ENCODE results near the gene FTL.
A peak's percentile ranks its signal among the peaks of the same experiment; 100 is the strongest.

The FTL gene

DNA sequence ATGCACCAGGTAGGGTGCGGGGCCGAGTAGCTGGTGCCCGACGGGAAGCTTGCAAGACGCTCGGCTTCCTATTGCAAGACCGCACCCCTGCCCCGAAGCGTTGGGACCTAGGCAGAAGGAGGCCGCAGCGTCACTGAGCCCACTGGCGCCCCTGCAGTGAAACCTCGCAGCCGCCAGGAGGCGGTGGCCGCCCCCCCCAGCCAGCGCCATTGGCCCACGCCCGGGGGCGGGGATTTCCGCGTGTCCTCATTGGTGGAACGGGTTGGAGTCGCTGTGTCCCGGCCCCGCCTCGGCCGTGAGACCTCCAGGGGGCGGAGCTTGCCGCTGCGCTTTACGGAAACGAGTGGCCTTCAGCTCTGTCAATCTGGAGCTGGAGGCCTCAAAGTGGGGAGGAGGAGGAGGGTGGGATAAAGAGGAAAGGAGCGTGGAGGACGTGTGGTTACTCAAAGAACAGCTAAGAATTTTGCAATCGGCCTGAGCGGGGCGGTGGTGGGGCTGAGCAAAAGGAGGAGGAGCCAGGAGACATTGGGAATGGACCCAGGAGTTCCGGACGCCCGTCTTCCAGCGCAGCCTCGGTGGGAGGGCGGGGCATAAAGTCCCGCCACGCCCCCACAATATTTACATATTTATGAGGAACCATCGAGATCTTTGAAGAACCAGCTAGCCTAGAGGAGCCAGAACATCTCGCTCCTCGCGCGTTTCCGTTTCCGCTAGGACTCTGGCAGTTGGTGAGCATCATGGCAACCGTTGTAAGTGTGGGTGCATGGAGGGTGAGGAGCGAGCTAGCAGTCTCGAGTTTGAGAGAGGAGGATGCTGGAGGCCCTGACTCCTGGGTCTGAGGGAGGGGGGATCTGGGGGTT lies 28.3 kb downstream of the FTL start, which contains the start of the genes GYS1 and RUVBL2:
Gene GYS1, minus strand, starts transcription at position 135 of the 860 bp plus-strand sequence. CDS start 197 bp downstream, outside the sequence.
Gene RUVBL2, plus strand, starts transcription at position 713 of the 860 bp plus-strand sequence. Its CDS starts 25 bp downstream, at position 738.
- peak; percentile 99 for DNase-seq

DNA sequence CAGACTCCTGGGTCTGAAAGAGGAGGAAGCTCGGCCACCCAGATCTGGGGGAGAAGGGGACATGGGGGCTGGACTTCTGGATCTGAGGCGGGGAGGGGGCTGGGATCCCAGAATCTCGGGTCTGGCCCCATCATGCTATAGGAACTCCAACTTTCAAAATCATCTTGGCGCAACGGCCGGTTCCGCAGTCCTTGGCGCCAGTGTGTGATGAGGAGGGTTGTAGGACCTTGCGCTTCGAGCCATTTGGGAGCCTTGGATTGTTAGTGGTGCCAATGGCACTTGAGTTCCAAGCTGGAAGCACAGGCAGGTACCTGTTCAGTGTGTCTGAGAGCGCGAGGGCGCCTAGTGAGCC lies 28.9 kb downstream of the FTL start:
- no peak for DNase-seq

DNA sequence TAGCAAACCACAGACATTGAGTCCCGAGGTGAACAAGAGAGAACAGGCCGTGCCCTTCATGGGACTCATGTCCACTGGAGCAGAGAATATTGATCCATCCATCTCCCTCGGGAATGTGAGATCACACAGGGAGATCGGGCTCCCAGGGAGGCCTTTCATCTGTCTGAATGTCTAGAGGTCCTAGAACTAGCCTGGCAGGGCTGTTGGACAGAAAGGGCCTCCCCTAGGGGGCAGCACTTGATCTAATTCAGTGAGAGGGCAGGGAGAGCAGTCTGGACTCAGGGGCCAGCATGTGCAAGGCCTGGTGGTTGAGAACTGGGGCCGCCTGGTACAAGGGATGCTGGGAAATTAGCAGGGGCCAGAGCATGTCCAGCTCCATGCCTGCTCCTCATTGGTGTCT lies 32.9 kb downstream of the FTL start:
- peak; percentile 35 for DNase-seq

DNA sequence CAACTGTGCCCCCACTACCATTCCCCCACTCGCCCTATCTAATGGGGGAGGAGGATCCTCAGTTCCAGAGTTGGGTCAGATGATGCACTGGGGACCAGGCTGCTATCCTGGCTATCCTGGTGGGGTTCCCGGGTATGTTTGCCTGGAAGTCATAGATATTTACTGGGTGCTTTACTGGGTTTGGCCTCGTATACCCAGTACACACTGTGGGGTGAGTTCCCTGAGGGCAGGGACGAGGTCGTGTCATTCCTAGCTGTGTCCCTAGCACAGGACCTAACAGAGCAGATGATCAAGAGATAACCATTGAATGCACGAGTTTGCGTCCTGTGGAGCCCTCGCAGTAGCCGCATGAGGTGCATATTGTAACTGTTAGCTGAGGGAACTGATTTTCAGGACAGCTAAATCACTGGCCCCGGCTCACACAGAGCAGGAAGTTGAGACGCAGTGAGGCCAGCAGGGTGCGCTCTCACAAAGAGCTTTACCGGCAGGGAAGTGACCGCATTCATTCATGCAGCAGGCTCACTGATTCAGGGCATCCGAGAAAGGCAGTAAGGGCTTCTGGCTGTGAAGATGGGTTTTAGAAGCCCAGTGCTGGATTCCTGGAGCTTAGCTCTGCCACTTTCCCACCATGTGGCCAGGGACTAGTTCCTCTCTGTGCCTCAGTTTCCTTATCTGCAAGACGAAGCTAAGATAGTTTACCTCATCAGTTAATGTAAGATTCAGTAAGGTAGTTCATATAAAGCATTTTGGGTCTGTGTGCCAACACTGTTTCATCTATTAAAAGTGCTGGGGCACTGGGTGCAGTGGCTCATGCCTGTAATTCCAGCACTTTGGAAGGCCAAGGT lies 34.6 kb downstream of the FTL start:
- DNase-seq = no peak

DNA sequence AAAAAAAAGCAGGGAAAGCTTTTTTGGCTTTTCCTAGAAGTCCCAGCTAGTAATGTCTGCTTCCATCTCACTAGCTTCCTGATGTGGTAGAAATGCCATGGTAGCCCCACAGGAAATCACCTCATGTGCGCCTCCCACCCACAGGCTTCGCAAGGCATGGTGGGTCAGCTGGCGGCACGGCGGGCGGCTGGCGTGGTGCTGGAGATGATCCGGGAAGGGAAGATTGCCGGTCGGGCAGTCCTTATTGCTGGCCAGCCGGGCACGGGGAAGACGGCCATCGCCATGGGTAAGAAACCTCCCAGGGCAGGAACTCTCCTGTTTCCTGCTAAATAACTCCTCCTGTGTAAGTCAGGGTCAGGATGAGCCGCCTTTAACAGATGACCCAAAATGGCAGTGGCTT lies 39.0 kb downstream of the FTL start:
- no peak for DNase-seq

DNA sequence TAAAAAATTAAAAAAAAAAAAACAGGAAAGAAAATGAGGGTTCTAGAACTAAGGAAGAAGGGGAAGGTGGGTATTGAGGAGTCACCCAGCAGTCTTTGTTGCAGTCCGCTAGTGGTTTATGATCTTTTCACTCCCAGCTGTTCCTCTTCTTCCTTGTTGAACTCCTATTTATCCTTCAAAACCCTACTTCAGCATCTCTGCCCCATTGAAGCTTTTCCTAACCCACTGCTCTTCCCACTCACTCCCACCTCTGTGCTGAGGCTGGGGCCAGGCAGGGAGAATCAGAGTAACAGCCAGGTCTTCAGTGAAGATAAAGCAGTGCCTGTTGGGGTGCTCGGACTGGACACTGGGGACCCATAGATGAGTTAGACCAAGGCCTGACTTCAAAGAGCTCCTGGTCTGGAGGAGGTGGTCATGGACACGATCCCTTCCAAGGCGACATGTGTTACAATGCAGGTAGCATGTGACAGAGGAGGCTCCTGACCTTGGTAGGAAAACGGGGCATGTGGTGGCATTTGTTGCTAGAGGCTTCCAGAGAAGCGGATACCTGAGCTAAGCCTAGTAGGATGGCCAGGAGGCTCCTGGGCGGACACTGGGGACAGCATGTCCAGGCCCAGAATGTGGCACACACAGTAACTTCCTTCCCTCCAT lies 40.0 kb downstream of the FTL start:
- no peak for DNase-seq

DNA sequence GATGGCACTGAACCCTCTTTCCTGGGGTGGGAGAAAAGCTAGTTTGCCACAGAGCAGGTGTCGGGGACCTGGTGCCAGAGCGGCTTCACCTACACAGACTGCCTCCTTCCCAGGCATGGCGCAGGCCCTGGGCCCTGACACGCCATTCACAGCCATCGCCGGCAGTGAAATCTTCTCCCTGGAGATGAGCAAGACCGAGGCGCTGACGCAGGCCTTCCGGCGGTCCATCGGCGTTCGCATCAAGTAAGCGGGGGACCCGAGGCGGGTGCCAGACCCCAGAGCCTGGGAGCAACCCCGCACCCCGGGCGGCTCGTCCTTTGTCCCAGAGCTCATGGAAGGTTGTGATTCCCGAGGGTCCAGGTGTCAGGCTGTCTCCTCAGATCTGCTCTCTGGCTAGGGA lies 41.8 kb downstream of the FTL start:
- DNase-seq = no peak

DNA sequence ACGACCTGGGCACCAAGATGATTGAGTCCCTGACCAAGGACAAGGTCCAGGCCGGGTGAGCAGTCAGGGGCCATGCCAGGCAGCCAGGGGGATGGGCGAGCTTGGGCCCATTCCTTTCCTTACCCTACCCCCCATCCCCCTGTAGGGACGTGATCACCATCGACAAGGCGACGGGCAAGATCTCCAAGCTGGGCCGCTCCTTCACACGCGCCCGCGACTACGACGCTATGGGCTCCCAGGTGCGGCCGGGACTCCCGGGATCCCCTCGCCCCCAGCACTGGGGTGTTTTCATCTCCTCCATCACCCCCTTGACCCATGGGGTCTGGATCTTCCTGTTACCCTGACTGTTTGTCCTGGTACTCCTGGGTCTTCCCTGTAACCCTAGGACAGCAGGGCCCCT lies 44.7 kb downstream of the FTL start:
- no peak for DNase-seq

DNA sequence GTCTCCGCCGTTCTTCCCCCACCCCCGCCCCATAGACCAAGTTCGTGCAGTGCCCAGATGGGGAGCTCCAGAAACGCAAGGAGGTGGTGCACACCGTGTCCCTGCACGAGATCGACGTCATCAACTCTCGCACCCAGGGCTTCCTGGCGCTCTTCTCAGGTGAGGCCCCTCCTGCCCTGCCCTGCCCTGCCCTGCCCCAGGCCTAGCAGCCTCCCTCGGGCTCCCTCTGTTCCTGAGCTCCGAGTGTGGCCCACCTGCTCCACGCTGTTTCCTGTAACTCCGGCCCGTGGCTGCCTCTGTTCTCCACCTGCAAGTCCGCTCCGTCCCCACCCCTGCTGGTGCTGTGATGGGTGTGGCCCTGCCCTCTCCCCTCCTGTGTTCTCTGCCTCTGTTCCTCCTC lies 45.3 kb downstream of the FTL start:
- no peak for DNase-seq

DNA sequence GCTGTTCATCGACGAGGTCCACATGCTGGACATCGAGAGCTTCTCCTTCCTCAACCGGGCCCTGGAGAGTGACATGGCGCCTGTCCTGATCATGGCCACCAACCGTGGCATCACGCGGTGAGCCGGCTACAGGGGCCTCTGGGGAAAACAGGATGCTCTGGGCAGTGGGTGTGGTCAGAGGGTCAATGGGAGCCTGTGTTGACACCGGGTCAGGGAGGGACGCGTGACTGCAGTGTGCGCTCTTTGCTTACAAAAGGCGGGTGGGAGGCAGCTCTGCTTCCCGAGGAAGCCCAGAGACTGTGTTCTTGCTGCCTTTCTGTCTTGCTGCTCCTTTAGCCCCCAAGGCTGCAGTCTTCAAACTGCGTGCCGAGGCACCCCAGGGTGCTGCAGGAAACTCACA lies 46.1 kb downstream of the FTL start:
- DNase-seq = no peak

DNA sequence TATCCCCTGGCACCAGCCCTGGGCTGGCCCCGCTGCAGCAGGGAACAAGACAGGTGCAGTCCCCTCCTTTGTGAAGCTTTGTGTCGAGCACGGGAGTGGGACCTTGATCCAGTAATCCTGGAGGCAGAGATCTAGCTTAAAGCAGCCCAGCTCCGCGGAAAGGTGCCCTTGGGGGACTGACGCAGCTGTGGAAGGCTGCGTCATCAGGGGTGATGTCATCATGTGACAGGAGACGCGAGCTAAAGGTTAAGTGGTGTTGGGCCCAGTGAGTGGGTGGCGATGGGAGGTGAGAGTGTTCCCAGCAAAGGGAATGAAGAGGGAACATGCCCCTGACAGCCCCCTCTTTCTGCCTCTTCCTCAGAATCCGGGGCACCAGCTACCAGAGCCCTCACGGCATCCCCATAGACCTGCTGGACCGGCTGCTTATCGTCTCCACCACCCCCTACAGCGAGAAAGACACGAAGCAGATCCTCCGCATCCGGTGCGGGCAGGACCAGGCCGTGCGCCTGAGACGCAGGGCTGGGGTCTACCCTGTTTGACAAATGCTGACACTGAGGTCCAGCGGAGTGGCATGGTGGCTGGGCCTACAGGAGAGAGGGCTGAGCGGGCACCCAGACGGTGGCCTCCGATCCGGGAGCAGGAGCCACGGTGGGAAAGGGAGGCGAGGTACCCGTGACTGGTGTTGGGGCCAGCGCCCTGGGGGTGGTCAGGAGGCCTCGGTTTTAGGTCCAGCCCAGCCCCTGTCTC lies 49.2 kb downstream of the FTL start:
- no peak for DNase-seq

DNA sequence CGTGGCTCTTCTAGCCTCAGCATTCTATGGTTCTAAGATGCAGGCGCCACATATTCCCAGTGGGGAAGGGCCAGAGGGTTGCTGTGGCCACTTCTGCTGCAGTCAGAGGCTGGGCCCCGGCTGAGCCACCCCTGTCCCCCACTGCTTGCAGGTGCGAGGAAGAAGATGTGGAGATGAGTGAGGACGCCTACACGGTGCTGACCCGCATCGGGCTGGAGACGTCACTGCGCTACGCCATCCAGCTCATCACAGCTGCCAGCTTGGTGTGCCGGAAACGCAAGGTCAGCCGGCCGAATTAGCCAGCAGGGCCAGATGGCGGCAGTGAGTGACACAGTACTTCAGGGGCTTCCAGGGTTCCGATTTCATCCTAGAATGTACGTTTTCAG lies 49.8 kb downstream of the FTL start:
- no peak for DNase-seq

DNA sequence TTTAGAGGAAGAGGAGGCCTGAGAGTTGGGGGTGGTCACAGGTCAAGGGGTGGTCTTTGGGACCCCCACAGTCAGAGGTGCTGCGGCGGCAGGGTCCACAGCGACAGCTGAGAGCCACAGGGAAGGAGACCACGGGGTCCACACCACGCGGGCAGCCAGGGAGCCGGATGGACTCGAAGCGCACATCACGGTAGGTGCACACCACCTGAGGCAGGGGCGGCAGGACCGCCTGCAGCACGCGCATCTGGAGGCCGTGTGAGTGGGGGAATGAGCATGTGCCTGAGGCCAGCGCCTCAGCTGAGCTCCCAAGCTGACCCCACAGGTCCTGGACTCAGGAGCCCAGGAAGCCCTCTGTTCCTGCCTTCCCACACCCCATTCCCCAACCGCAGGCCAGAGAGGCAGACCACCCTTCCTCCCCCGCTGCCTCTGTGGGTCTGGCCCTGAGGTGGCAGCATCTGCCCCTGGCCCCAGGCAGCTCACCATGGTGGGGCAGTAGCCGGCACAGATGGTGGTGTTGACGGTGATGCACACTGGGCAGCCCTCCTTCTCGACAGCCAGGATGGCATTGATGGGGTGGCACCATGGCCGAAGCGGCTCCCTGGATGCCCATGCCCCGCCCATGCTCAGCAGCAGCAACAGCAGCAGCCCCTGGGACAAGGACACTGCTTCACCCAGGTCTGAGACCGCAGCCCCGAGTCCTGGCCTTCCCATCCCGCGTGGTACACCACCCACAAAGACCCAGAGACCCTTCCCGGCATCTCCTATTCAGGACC lies 51.1 kb downstream of the FTL start:
- no peak for DNase-seq
